SK-N-MC (cell line): ENCODE results near the gene SYTL4.
A peak's percentile ranks its signal among the peaks of the same experiment; 100 is the strongest.

ENCODE experiments used
- DNase-seq: peaks from one replicate; pipeline ENCODE4 v3.0.0-alpha.2; 2011; ENCODE audit warnings: low read depth, low spot score
- H3K27ac ChIP-seq: fragments of 200-600 bp; sonication (generic); 2 replicates; pipeline ENCODE4 v1.5.1; 2016; ENCODE audit warnings: mixed run types
- H3K36me3 ChIP-seq: fragments of 200-600 bp; sonication (generic); 2 replicates; pipeline ENCODE4 v1.6.1; 2017; ENCODE audit warnings: antibody characterized with exemption, low read length, mixed read lengths; ENCODE audit not compliant: insufficient read depth
- H3K4me3 ChIP-seq: fragments of 200-600 bp; sonication (generic); 2 replicates; pipeline ENCODE4 v1.5.1; 2016
- H3K9ac ChIP-seq: fragments of 200-600 bp; sonication (generic); 2 replicates; pipeline ENCODE4 v1.8.0; 2017; ENCODE audit warnings: mixed run types, mixed read lengths; ENCODE audit not compliant: insufficient read length
- H3K9me3 ChIP-seq: fragments of 200-600 bp; sonication (generic); 2 replicates; pipeline ENCODE4 v1.6.1; 2017; ENCODE audit warnings: low read depth, mild to moderate bottlenecking, antibody characterized with exemption, low read length, moderate library complexity, mixed read lengths
- EZH2 ChIP-seq: fragments of 200-600 bp; sonication (generic); IDR thresholded peaks from one replicate; pipeline ENCODE4 v1.6.1; 2017; ENCODE audit warnings: antibody characterized with exemption
- FOXP2 ChIP-seq: optimal IDR thresholded peaks from 2 replicates; pipeline ENCODE3; 2011; ENCODE audit warnings: mild to moderate bottlenecking, moderate library complexity; ENCODE audit not compliant: insufficient read depth; ENCODE audit errors: extremely low read length, control extremely low read depth
- POLR2AphosphoS5 ChIP-seq: IDR thresholded peaks from 2 replicates; pipeline ENCODE4 v1.6.1; 2012; ENCODE audit warnings: mild to moderate bottlenecking, low read depth, low read length, borderline replicate concordance

Gene SYTL4

GRCh38 chrX:100698551-100698950, 33.4 kb downstream of the SYTL4 start:
- no peak overlapping the region for H3K27ac ChIP-seq
- TF ChIP-seq EZH2: no peak
- no peak for TF ChIP-seq POLR2AphosphoS5
- no peak for TF ChIP-seq FOXP2
- no peak for DNase-seq

GRCh38 chrX:100696699-100697351, 35.1 kb downstream of the SYTL4 start:
- no peak for TF ChIP-seq EZH2
- no peak for TF ChIP-seq FOXP2
- TF ChIP-seq POLR2AphosphoS5: no peak
- Histone ChIP-seq H3K27ac (no peak overlapping the region), H3K9me3 (no peaks in the 10 kb centered on the region), H3K36me3 (no peaks in the 10 kb centered on the region), H3K9ac (no peak overlapping the region), H3K4me3 (no peak overlapping the region)
- no peak for DNase-seq

More at GRCh38 chrX:100698551-100698950, 33.4 kb downstream of the SYTL4 start:
- no peak overlapping the region for H3K9ac ChIP-seq
- no peaks in the 10 kb centered on the region for H3K9me3 ChIP-seq
- no peak overlapping the region for H3K4me3 ChIP-seq
- H3K36me3 ChIP-seq: no peaks in the 10 kb centered on the region

DNA sequence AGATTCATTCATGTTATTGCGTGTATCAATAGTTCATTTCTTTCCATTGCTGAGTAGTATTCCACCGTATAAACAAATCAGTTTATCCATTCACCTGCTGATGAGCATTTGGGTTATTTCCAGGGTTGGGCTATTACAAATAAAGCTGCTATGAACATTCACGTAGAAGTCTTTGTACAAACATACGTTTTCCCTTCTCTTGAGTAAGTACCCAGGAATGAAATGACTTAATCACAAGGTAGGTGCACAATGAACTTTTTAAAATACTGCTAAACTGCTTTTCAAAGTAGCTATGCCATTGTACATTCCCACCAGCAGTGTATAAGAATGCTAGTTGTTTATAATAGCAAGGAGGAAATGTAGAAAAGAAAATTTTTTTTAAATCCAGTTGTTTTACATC, 35.9 kb downstream of the SYTL4 start:
- H3K9me3 ChIP-seq: no peaks in the 10 kb centered on the region
- no peaks in the 10 kb centered on the region for H3K36me3 ChIP-seq
- no peak overlapping the region for H3K27ac ChIP-seq
- H3K4me3 ChIP-seq: no peak overlapping the region
- H3K9ac ChIP-seq: no peak overlapping the region
- no peak for DNase-seq
- TF ChIP-seq POLR2AphosphoS5 (no peak), FOXP2 (no peak), EZH2 (no peak)

DNA sequence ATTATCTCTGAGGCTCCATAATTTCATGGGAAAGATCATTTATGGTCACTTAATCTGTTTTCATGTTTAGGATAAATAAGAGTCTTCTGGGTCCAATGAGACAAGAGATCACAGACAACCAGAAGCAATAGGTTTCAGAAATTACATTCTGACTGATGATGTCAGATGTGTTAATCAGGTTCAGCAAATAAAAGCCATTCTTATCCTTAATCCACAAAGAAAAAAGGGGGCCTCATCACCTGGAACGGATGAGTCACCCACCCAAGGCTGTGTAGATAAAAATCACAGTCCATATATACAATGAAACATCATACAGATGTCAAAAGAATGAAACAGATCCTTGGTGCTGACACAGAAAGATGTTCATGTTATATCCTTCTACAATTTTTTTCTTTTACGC, 36.6 kb downstream of the SYTL4 start:
- DNase-seq: no peak
- no peak overlapping the region for H3K9ac ChIP-seq
- no peak overlapping the region for H3K27ac ChIP-seq
- no peak overlapping the region for H3K4me3 ChIP-seq
- TF ChIP-seq FOXP2 (no peak), EZH2 (no peak), POLR2AphosphoS5 (no peak)
- H3K9me3 ChIP-seq: no peaks in the 10 kb centered on the region
- no peaks in the 10 kb centered on the region for H3K36me3 ChIP-seq

GRCh38 chrX:100687546-100687945, 44.4 kb downstream of the SYTL4 start:
- no peak overlapping the region for H3K9ac ChIP-seq
- H3K4me3 ChIP-seq: no peak overlapping the region
- no peaks in the 10 kb centered on the region for H3K36me3 ChIP-seq
- DNase-seq: no peak
- no peak overlapping the region for H3K27ac ChIP-seq
- TF ChIP-seq EZH2 (no peak), FOXP2 (no peak), POLR2AphosphoS5 (no peak)
- no peaks in the 10 kb centered on the region for H3K9me3 ChIP-seq

DNA sequence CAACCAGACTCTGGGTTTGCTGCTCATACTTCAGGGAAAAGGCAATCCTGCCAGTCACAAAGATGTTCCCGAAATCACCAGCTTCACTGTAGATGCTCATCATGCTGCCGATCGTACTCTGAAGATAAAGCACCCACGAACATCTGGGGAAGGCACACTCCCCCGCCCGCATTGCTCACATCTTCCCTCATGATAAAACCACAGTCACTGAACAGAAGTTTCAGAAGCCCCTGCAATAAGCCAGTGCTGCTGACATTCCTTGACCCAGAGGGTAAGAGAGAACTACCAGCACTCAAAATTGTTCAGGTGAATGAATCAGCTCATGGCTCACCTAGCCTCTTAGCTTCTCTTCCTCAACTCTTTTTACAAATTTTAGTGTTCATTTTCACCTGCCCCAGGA, 44.8 kb downstream of the SYTL4 start:
- Histone ChIP-seq H3K9ac (no peak overlapping the region), H3K9me3 (no peaks in the 10 kb centered on the region), H3K36me3 (no peaks in the 10 kb centered on the region), H3K4me3 (no peak overlapping the region), H3K27ac (no peak overlapping the region)
- TF ChIP-seq EZH2: no peak
- no peak for TF ChIP-seq POLR2AphosphoS5
- no peak for DNase-seq

DNA sequence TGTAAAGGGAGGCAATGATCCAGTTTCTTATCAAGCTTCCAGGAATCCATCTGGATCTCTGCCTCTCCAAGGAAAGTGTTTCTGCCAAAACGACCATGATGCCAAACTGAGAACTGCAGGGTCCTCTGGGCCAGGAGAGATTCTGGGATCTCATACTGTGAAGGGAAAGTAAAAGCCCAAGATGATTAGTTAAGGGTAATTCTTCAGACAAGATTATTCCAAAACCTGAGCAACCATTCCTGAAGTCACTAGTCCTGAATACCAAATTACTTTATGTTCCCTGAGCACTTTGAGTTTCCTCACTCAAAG, 46.0 kb downstream of the SYTL4 start:
- TF ChIP-seq EZH2 (no peak), POLR2AphosphoS5 (no peak), FOXP2 (no peak)
- H3K27ac ChIP-seq: no peak overlapping the region
- H3K9me3 ChIP-seq: no peaks in the 10 kb centered on the region
- no peak for DNase-seq
- no peaks in the 10 kb centered on the region for H3K36me3 ChIP-seq
- H3K9ac ChIP-seq: no peak overlapping the region
- no peak overlapping the region for H3K4me3 ChIP-seq

- H3K27ac ChIP-seq: no peak overlapping the region
- no peak for TF ChIP-seq EZH2
- no peak for TF ChIP-seq POLR2AphosphoS5
- no peak for TF ChIP-seq FOXP2
- DNase-seq: peak; percentile 66
- no peaks in the 10 kb centered on the region for H3K9me3 ChIP-seq
- no peaks in the 10 kb centered on the region for H3K36me3 ChIP-seq
- no peak overlapping the region for H3K4me3 ChIP-seq
- H3K9ac ChIP-seq: no peak overlapping the region
Measured at GRCh38 chrX:100685284-100685996, 46.5 kb downstream of the SYTL4 start.

DNA sequence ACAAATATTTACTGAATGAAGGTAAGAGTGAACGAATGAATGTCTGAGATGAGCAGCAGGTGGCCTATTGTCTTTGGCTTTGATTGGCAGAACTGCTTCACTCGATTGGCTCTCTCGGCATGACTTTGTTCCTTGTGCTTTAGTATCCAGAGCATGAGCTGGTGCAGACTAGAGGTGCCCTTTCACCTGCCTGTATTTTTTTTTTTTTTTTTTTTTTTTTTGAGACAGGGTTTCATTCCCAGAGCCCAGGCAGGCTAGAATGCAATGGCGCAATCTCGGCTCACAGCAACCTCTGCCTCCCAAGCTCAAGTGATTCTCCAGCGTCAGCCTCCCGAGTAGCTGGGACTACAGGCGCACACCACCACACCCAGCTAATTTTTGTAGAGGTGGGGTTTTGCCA, 49.0 kb downstream of the SYTL4 start:
- H3K9me3 ChIP-seq: no peaks in the 10 kb centered on the region
- no peak overlapping the region for H3K4me3 ChIP-seq
- DNase-seq: no peak
- no peak overlapping the region for H3K27ac ChIP-seq
- H3K36me3 ChIP-seq: no peaks in the 10 kb centered on the region
- TF ChIP-seq EZH2 (no peak), POLR2AphosphoS5 (no peak), FOXP2 (no peak)
- H3K9ac ChIP-seq: no peak overlapping the region
